GM12875 (cell line): ENCODE results near the gene BRCA2.
"Not testable (repeated sequence)": the region's sequence is repeated elsewhere in the genome, so short reads cannot be mapped to it uniquely, and the experiment has no call there.

ENCODE experiments used
- H3K4me3 ChIP-seq: one replicate; pipeline ENCODE4 v1.5.1; 2011; ENCODE audit warnings: low read depth, low read length, control low read depth
- TF ChIP-seq, protein P1 (sequence below): IDR thresholded peaks from 2 replicates; pipeline ENCODE4 v1.5.1; 2011; ENCODE audit warnings: low read depth, mild to moderate bottlenecking, control low read depth, inconsistent platforms, low read length, moderate library complexity, borderline replicate concordance; ENCODE audit not compliant: insufficient read depth

BRCA2 gene

DNA sequence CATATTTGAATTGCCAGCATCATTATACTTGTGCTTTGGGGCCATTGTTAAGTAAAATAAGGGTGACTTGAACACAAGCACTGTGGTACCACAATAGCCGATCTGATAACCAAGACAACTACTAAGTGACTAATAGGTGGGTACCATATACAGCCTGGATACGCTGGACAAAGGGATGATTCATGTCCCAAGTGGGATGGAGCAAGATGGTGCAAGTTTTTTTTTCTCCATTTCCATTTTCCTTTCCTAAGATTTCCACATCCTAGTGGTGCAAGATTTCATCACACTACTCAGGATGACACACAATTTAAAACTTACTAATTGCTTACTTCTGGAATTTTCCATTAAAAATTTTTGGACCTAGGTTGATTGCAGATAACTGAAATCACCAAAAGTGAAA, 15.1 kb downstream of the BRCA2 start:
- TF ChIP-seq, protein P1, sequence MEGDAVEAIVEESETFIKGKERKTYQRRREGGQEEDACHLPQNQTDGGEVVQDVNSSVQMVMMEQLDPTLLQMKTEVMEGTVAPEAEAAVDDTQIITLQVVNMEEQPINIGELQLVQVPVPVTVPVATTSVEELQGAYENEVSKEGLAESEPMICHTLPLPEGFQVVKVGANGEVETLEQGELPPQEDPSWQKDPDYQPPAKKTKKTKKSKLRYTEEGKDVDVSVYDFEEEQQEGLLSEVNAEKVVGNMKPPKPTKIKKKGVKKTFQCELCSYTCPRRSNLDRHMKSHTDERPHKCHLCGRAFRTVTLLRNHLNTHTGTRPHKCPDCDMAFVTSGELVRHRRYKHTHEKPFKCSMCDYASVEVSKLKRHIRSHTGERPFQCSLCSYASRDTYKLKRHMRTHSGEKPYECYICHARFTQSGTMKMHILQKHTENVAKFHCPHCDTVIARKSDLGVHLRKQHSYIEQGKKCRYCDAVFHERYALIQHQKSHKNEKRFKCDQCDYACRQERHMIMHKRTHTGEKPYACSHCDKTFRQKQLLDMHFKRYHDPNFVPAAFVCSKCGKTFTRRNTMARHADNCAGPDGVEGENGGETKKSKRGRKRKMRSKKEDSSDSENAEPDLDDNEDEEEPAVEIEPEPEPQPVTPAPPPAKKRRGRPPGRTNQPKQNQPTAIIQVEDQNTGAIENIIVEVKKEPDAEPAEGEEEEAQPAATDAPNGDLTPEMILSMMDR: no peak
- no peak overlapping the region for H3K4me3 ChIP-seq

DNA sequence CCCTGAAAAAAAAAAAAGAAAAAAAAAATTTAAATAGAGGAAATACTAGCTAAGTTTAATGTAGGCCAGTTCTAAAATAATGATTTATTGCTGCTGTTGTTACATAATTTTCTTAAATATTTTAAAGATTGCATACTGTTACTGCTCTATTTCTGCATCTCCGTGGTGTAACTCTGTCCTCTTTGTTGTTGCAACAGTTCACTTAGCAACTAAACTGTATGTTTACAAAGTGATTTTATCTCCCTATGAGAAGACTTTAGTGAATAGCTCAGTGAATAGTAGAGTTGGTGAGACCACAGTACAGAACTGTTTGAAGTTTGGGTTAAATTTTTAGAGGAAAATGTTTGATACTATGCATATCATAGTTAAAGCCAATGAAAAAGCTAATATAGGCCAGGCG, 19.4 kb downstream of the BRCA2 start:
- TF ChIP-seq, protein P1: no peak
- no peak overlapping the region for H3K4me3 ChIP-seq

DNA sequence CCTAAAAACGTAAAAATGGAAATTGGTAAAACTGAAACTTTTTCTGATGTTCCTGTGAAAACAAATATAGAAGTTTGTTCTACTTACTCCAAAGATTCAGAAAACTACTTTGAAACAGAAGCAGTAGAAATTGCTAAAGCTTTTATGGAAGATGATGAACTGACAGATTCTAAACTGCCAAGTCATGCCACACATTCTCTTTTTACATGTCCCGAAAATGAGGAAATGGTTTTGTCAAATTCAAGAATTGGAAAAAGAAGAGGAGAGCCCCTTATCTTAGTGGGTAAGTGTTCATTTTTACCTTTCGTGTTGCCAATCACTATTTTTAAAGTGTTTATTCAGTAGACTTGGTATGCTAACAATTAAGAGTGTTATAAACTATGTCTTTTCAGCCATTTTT, 25.6 kb downstream of the BRCA2 start:
- H3K4me3 ChIP-seq: no peak overlapping the region
- TF ChIP-seq, protein P1: no peak

DNA sequence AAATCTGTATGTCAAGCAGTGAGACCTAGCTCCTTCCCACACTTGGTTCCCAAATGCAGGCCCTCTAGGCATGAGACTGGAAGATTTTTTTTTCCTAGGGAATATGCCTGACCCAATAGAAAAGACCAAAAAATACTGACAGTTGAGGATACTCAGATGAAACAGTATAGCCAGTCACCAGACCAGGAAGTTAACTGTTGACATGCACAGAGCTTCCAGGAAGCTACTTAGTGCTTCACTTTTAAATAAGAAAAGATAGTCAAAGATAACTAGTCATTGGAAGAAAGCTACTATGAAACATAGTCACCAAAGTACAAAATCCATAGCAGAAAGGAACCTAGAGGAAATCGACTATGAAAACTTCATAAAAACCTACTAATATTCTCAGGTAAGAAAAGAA, 32.3 kb downstream of the BRCA2 start:
- no peak overlapping the region for H3K4me3 ChIP-seq
- TF ChIP-seq, protein P1: no peak

DNA sequence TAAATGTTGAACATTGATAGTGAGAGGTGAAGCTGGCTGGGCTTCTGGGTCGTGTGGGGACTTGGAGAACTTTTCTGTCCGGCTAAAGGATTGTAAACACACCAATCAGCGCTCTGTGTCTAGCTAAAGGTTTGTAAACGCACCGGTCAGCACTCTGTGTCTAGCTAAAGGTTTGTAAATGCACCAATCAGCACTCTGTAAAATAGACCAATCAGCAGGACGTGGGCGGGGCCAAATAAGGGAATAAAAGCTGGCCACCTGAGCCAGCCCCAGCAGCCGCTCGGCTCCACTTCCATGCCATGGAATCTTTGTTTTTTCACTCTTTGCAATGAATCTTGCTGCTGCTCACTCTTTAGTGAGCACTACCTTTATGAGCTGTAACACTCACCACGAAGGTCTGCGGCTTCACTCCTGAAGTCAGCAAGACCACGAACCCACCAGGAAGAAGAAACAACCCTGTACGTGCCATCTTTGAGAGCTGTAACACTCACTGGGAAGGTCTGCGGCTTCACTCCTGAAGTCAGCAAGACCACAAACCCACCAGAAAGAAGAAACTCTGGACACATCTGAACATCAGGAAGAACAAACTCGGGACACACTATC, 35.6 kb downstream of the BRCA2 start:
- not testable (repeated sequence) for H3K4me3 ChIP-seq

DNA sequence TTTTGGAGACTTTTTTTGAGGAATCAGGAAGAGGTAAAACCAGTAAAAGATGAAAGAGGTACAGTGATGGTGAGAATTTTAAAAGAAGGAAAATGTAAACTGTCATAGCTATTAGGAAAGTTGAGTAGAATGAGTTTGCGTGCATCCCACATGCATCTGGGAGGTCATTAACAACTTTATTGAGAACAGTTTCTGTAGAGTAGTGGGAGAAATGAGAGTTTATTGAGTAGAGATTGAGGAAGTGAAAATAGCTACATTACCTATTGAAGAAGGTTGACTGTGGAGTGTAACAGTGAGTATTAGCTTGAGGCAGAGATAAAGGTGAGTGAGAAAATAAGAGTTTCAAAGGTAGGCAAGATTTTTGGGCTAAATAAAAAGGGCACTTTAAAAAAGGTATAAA, 38.7 kb downstream of the BRCA2 start:
- TF ChIP-seq, protein P1: no peak

DNA sequence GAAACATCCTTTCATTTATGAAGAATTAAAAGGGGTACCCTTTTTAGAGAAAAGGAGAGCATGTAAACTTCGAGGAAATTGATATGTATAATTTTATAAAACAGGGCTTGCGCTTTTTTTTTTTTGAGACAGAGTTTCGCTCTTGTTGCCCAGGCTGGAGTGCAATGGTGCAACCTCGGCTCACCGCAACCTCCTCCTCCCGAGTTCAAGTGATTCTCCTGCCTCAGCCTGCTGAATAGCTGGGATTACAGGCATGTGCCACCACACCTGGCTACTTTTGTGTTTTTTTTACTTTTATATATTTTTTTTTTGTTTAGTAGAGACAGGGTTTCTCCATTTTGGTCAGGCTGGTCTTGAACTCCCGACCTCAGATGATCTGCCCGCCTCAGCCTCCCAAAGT, 40.6 kb downstream of the BRCA2 start:
- H3K4me3 ChIP-seq: not testable (repeated sequence)

More for the DNA sequence above, 38.7 kb downstream of the BRCA2 start:
- H3K4me3 ChIP-seq: no peak overlapping the region

DNA sequence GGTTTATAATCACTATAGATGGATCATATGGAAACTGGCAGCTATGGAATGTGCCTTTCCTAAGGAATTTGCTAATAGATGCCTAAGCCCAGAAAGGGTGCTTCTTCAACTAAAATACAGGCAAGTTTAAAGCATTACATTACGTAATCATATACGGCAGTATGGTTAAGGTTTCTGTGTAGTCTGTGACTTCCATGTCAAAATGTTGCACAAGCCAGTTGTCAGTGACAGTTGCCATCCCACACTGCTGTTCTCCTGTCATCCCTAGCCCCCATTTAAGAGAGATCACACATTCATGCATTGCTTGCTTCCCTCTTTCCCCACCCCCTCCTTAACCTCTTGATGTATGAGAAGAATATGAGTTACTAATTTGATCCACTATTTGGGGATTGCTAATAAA, 47.3 kb downstream of the BRCA2 start:
- no peak overlapping the region for H3K4me3 ChIP-seq
- TF ChIP-seq, protein P1: no peak

DNA sequence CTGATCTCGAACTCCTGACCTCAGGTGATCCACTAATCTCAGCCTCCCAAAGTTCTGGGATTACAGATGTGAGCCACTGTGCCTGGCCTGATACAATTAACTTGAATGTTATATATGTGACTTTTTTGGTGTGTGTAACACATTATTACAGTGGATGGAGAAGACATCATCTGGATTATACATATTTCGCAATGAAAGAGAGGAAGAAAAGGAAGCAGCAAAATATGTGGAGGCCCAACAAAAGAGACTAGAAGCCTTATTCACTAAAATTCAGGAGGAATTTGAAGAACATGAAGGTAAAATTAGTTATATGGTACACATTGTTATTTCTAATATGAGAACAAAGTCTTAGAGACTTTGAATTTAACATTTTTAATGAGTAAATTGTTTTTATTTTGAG, 55.5 kb downstream of the BRCA2 start:
- H3K4me3 ChIP-seq: no peak overlapping the region
- TF ChIP-seq, protein P1: no peak
